Activated CD8-positive, alpha-beta T cell treated with anti-CD3 and anti-CD28 coated beads, Interleukin-2, amount 10 ng/mL, durations not matched to agents 7 days and 5 days (primary cell): ENCODE data around the gene SHD. TPM values are rescaled to one million over a fixed set of nuclear protein-coding genes. Genes with fewer than 3 reads are reported as not detected.
"Not testable (repeated sequence)": the region's sequence is repeated elsewhere in the genome, so short reads cannot be mapped to it uniquely, and the experiment has no call there.

Experiments used
- ATAC-seq: fragments of 150-1000 bp; cut with Tn5 transposase; one replicate; pipeline ENCODE4 v1.10.0; 2021; ENCODE audit warnings: moderate library complexity
- CTCF ChIA-PET: fragments of 350-600 bp; sonication (Branson Sonifier 250); formaldehyde crosslinking; loops from one replicate; lab custom pipeline; 2021; ENCODE audit warnings: antibody characterized with exemption; lab: Charles Lee
- POLR2A ChIA-PET: fragments of 350-600 bp; sonication (Branson Sonifier 250); formaldehyde crosslinking; loops from one replicate; lab custom pipeline; 2021; ENCODE audit warnings: antibody characterized with exemption; lab: Charles Lee
- DNase-seq: peaks from one replicate; pipeline ENCODE4 v3.0.0-alpha.2; 2020
- H3K27ac Mint-ChIP-seq: one replicate; pipeline ENCODE4 v1.8.0; 2021; ENCODE audit warnings: mild to moderate bottlenecking, mixed read lengths
- H3K27me3 Mint-ChIP-seq: one replicate; pipeline ENCODE4 v1.8.0; 2021; ENCODE audit warnings: low read depth, mixed read lengths
- H3K36me3 Mint-ChIP-seq: one replicate; pipeline ENCODE4 v1.8.0; 2021; ENCODE audit warnings: low read depth, mixed read lengths
- H3K4me1 Mint-ChIP-seq: one replicate; pipeline ENCODE4 v1.8.0; 2021; ENCODE audit warnings: low read depth, mixed read lengths
- H3K4me3 Mint-ChIP-seq: one replicate; pipeline ENCODE4 v1.8.0; 2021; ENCODE audit warnings: mild to moderate bottlenecking, mixed read lengths
- H3K9me3 Mint-ChIP-seq: one replicate; pipeline ENCODE4 v1.8.0; 2022; ENCODE audit warnings: mixed read lengths; ENCODE audit not compliant: insufficient read depth
- total RNA-seq, 2 experiments: library from RNA; stranded (reverse); gene quantifications; one replicate each; pipeline ENCODE4 v1.2.3, GENCODE V29; 2021

The SHD gene
- total RNA-seq, 2 experiments from 2014 or later = not detected

DNA sequence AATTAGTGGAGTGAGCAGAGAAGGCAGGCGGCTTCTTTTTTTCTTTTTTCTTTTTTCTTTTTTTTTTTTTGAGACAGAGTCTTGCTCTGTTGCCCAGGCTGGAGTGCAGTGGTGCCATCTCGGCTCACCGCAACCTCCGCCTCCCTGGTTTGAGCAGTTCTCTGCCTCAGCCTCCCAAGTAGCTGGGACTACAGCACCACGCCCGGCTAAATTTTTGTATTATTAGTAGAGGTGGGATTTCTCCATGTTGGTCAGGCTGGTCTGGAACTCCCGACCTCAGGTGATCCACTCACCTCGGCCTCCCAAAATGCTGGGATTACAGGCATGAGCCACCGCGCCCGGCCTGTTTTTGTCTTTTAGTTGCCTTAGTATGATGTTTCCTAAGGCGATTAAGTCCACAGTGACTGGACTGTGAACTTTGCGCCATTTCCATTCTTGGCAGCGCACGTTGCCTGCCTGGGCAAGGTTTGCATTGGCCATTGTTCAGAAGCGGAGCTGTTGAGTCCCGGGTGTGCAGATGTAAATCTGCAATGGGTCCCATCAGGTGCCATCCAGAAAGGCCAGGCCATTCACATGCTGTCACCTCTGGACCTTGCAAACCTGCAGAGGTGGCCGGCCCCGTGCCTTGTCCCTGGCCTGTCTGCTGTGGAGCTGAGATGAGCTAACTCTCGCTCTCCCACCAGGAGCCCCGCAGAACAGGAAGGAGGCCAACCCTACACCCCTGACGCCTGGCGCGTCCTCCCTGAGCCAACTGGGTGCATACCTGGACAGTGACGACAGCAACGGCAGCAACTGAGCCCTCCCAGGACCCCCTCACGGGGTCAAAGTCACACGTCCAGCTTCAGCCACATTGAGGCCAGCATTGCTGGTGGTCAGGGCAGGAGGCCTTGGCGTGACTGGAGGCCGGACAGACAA lies 10.9 kb upstream of the SHD start:
- Mint-ChIP-seq H3K27me3 (no peaks in the 10 kb centered on the region), H3K4me1 (peaks cover 41% of the 10 kb centered on the region), H3K4me3 (no peak overlapping the region), H3K27ac (no peak overlapping the region), H3K9me3 (no peaks in the 10 kb centered on the region), H3K36me3 (peaks cover 54% of the 10 kb centered on the region)
- ChIA-PET CTCF (interaction anchor here (0.7 to 3.8 kb wide), 13 partner anchors 11 to 452 kb away, joined by 3 to 49 read pairs (median 9); partner anchors contain the start of genes CHAF1A, HDGFL2, MPND and SH3GL1), POLR2A (interaction anchor here (1.1 to 1.3 kb wide), 2 partner anchors 85 to 134 kb away, joined by 3 to 6 read pairs; no protein-coding TSS in a partner anchor)
- ATAC-seq (no peak), DNase-seq (no peak)

- no peak for ATAC-seq
- Mint-ChIP-seq H3K27ac (no peak overlapping the region), H3K4me1 (peaks cover 34% of the 10 kb centered on the region), H3K9me3 (no peaks in the 10 kb centered on the region), H3K4me3 (no peak overlapping the region), H3K27me3 (no peaks in the 10 kb centered on the region), H3K36me3 (peaks cover 51% of the 10 kb centered on the region)
- CTCF ChIA-PET = interaction anchor here (0.7 to 3.7 kb wide), 6 partner anchors 15 to 452 kb away, joined by 3 to 49 read pairs (median 4); partner anchors contain the start of gene STAP2
- no peak for DNase-seq
- POLR2A ChIA-PET = no interaction called here
Observed at GRCh38 chr19:4268816-4269430, 10.1 kb upstream of the SHD start.

DNA sequence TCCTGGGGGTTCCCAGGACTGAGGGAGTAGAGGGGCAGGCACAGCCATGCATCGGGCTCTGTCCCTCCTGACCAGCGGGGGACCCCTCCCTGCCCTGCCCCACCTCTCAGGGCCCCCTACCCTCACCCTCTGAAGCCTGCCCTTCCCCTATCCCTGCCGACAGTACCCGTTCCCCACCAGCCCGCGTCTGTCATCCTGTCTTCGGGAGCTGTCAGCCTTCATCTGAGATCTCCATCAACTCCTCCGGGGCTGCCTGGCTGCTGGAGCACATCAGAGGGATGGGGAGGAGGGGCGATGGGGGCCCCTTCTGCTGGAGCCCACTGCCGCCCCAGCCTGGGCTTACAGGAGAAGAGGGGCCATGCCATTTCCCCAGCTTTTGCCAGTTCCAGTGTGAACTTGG lies 6.2 kb upstream of the SHD start:
- no peak for ATAC-seq
- CTCF ChIA-PET = no interaction called here

GRCh38 chr19:4274321-4274686 lies 4.8 kb upstream of the SHD start:
- H3K27ac Mint-ChIP-seq, DNase-seq, H3K27me3 Mint-ChIP-seq, H3K9me3 Mint-ChIP-seq, H3K4me1 Mint-ChIP-seq, H3K4me3 Mint-ChIP-seq, ATAC-seq, CTCF ChIA-PET: not testable (repeated sequence)
- POLR2A ChIA-PET = interaction anchor here (0.6 to 1.0 kb wide), 2 partner anchors 84 to 197 kb away, joined by 3 read pairs; no protein-coding TSS in a partner anchor
- peaks cover 13% of the 10 kb centered on the region for H3K36me3 Mint-ChIP-seq

More for the DNA sequence above, 6.2 kb upstream of the SHD start:
- H3K27me3 Mint-ChIP-seq = no peaks in the 10 kb centered on the region
- H3K9me3 Mint-ChIP-seq = no peaks in the 10 kb centered on the region
- no peak overlapping the region for H3K27ac Mint-ChIP-seq
- H3K4me3 Mint-ChIP-seq = no peak overlapping the region
- no peak for DNase-seq
- peaks cover 2% of the 10 kb centered on the region for H3K4me1 Mint-ChIP-seq
- POLR2A ChIA-PET = no interaction called here
- peaks cover 24% of the 10 kb centered on the region for H3K36me3 Mint-ChIP-seq

GRCh38 chr19:4277191-4277696 lies 1.8 kb upstream of the SHD start:
- no peak for ATAC-seq
- ChIA-PET CTCF (interaction anchor here (1.2 to 2.2 kb wide), 3 partner anchors 10 to 75 kb away, joined by 5 to 9 read pairs (median 6); no protein-coding TSS in a partner anchor), POLR2A (interaction anchor here (1.0 kb wide), 1 partner anchor 27 kb away, joined by 3 read pairs; the partner anchor contains the start of gene FSD1)
- Mint-ChIP-seq H3K27ac (no peak overlapping the region), H3K27me3 (peaks cover 20% of the 10 kb centered on the region), H3K9me3 (no peaks in the 10 kb centered on the region), H3K4me1 (peaks cover 10% of the 10 kb centered on the region), H3K36me3 (peaks cover 3% of the 10 kb centered on the region), H3K4me3 (no peak overlapping the region)
- no peak for DNase-seq

- ATAC-seq (no peak), DNase-seq (no peak)
- H3K27me3 Mint-ChIP-seq = peaks cover 20% of the 10 kb centered on the region
- H3K36me3 Mint-ChIP-seq = peaks cover 2% of the 10 kb centered on the region
- ChIA-PET POLR2A (interaction anchor here (1.0 kb wide), 1 partner anchor 26 kb away, joined by 3 read pairs; the partner anchor contains the start of gene FSD1), CTCF (interaction anchor here (1.2 to 1.4 kb wide), 2 partner anchors 11 to 74 kb away, joined by 5 to 9 read pairs; no protein-coding TSS in a partner anchor)
- H3K4me1 Mint-ChIP-seq = peaks cover 10% of the 10 kb centered on the region
- no peaks in the 10 kb centered on the region for H3K9me3 Mint-ChIP-seq
- H3K4me3 Mint-ChIP-seq = no peak overlapping the region
- no peak overlapping the region for H3K27ac Mint-ChIP-seq
Observed at GRCh38 chr19:4278010-4278409, 1.1 kb upstream of the SHD start.

DNA sequence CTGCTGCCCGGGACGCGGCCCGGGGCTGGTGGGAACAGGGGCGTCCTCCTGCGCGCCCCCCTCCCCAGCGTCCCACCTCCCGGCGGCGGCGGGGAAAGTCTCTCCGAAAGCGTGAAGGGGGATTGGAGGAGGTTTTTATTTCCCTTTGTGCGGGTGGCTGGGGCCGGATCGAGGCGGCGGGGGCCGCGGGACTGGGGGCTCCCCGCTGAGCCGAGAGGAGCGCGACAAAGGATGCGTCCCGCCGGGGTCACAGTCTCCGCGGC lies 132 bp downstream of the SHD start:
- Mint-ChIP-seq H3K9me3 (no peaks in the 10 kb centered on the region), H3K36me3 (no peaks in the 10 kb centered on the region), H3K4me1 (peaks cover 10% of the 10 kb centered on the region), H3K27ac (no peak overlapping the region), H3K27me3 (peaks cover 20% of the 10 kb centered on the region), H3K4me3 (no peak overlapping the region)
- DNase-seq = no peak
- CTCF ChIA-PET = interaction anchor here (1.2 kb wide), 1 partner anchor 65 kb away, joined by 3 read pairs; no protein-coding TSS in a partner anchor
- POLR2A ChIA-PET = no interaction called here
- ATAC-seq = no peak

DNA sequence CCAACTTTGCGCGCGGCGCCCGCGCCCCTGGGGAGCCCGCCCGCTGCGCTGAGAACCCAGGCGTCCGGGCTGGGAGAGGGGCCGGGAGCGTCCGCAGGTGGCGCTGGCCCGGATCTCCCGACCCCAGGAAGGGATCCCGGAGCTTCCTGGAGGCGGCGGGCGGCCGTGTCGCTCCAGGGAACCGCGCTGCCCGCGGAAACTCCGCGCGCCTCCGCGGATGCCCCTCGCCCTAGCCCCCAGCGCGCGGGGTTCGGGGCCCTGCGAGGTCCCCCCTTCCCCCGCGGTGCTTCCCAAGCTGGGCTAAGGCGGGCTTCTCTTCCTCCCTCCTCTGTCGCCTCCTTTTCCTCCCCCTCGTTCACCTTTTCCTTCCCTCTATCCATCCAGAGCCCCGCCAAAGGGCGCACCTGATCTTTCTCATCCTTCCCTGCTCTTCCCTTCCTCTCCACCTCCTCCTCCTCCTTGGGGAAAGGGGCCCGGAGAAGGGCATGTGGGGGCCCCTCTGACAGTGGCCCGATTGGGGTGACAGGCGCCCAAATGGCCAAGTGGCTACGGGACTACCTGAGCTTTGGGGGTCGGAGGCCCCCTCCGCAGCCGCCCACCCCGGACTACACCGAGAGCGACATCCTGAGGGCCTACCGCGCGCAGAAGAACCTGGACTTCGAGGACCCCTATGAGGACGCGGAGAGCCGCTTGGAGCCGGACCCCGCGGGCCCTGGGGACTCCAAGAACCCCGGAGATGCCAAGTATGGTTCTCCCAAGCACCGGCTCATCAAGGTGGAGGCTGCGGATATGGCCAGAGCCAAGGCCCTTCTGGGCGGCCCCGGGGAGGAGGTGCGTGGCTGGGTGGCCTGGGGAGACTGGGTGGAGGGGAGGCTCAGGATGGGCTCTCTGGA lies 710 bp downstream of the SHD start:
- peaks cover 10% of the 10 kb centered on the region for H3K4me1 Mint-ChIP-seq
- POLR2A ChIA-PET = no interaction called here
- H3K27me3 Mint-ChIP-seq = peaks cover 20% of the 10 kb centered on the region
- CTCF ChIA-PET = interaction anchor here (1.2 kb wide), 1 partner anchor 64 kb away, joined by 3 read pairs; no protein-coding TSS in a partner anchor
- no peak for DNase-seq
- no peaks in the 10 kb centered on the region for H3K36me3 Mint-ChIP-seq
- H3K9me3 Mint-ChIP-seq = no peaks in the 10 kb centered on the region
- no peak for ATAC-seq
- H3K27ac Mint-ChIP-seq = no peak overlapping the region
- H3K4me3 Mint-ChIP-seq = peak overlapping the region; percentile 28

DNA sequence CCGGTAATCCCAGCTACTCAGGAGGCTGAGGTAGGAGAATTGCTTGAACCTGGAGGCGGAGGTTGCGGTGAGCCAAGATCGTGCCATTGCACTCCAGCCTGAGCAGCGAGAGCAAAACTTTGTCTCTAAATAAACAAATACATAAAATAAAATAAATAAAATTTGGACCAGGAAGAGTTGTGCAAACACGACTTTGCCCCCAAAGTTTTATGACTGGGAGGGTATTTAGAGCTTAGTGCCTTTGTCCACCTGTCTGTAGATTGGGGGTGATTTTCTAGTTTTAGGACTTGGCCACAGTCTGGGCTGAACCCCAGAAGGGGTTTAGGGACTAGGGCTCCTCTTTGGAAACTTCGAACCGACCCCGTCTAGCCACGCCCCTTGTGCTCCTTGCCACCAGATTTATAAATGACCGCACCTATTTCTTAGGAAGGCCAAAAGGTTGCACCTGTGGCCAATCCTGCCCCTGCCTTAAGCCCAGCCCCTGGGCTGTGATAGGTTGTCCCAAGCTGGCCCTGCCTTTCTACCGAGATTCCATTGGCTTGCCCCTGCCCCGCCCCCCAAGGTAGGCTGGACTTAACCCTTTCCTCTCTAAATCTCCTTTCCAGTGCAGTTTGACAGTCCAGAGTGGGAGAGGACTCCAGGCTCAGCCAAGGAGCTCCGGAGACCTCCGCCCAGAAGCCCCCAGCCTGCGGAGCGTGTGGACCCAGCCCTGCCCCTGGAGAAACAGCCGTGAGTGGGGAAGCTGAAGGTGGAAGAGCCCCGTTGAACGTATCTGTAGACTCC lies 5.3 kb downstream of the SHD start:
- H3K9me3 Mint-ChIP-seq = no peaks in the 10 kb centered on the region
- CTCF ChIA-PET = interaction anchor here (1.0 kb wide), 1 partner anchor 16 kb away, joined by 4 read pairs; no protein-coding TSS in a partner anchor
- POLR2A ChIA-PET = no interaction called here
- H3K36me3 Mint-ChIP-seq = no peaks in the 10 kb centered on the region
- H3K27me3 Mint-ChIP-seq = peaks cover 19% of the 10 kb centered on the region
- H3K4me3 Mint-ChIP-seq = no peak overlapping the region
- DNase-seq (no peak), ATAC-seq (no peak)
- H3K4me1 Mint-ChIP-seq = peaks cover 3% of the 10 kb centered on the region
- H3K27ac Mint-ChIP-seq = no peak overlapping the region

DNA sequence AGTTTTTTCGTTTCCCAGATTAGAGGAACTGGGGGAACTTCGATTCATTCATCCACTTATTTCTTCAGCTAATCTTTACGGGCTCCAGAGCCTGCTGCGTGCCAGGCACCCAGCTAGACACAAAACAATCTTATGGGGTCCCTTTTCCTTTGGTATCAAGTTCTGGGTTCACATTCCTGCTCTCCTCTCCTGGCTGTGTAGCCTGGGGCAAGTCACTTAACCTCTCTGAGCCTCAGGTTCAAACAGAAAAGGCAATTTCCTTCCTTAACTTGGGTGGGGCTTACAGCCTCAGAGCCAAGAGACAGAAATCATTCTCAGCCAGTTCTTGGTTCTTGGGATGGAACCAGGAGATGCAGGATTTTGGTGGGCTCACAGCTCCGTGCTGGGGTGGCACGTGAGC lies 5.9 kb downstream of the SHD start:
- H3K4me1 Mint-ChIP-seq = no peaks in the 10 kb centered on the region
- ChIA-PET CTCF (no interaction called here), POLR2A (no interaction called here)
- H3K36me3 Mint-ChIP-seq = no peaks in the 10 kb centered on the region
- no peak for DNase-seq
- no peak overlapping the region for H3K27ac Mint-ChIP-seq
- no peak overlapping the region for H3K4me3 Mint-ChIP-seq
- no peak for ATAC-seq
- peaks cover 15% of the 10 kb centered on the region for H3K27me3 Mint-ChIP-seq
- no peaks in the 10 kb centered on the region for H3K9me3 Mint-ChIP-seq
